Measurements from ENCODE around the gene KIRREL3.

GRCh38 chr11:126383339-126384335 lies 616.9 kb downstream of the KIRREL3 start:
- no peak for TF ChIP-seq EZH2 (IDR thresholded peaks at IDR 0.05; ENCODE audit: borderline replicate concordance, low read depth, low read length, severe bottlenecking)
- TF ChIP-seq CTCF (IDR thresholded peaks at IDR 0.05; ENCODE audit: extremely low read depth in 1 of 2, insufficient read depth in 1 of 2, low read depth in 1 of 2, low read length in 2 of 2): no peak
- TF ChIP-seq POLR2A (IDR thresholded peaks at IDR 0.05; ENCODE audit: low read depth, low read length): no peak

Data from endothelial cell of umbilical vein (primary cell).